ENCODE results near the gene RHOBTB3.

Gene RHOBTB3

DNA sequence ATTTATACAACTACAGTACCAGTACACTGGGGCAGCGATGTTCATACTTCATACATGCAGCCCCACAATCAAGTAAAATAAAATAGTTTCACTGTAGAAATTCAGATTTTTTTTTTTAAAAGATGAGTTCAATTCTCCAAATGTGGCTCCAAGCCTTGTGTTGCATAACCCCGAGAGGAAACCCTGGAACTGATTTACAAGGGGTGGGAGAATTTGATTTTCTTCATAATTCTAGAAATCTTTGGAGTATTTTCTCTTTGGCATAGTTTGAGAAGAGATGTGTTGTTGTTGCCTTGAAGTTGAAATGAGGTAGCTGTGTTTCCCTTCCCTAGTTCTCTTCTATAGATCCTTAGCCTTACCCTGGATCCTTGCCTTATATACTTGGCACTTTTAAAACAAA is 3.1 kb downstream of the RHOBTB3 start:
- no peaks in the 10 kb centered on the region for H3K27me3 ChIP-seq (ENCODE audit: insufficient read depth, low read length)
- H3K4me3 ChIP-seq (ENCODE audit: low read depth, low read length): peak overlapping the region; percentile 94
- H3K4me1 ChIP-seq (ENCODE audit: control insufficient read depth, insufficient read depth, low read length, unreplicated experiment): peaks cover 35% of the 10 kb centered on the region
- H3K36me3 ChIP-seq (ENCODE audit: insufficient read depth, low read length): peaks cover 24% of the 10 kb centered on the region
- peaks cover 72% of the 10 kb centered on the region for H3K79me2 ChIP-seq (ENCODE audit: control insufficient read depth, insufficient read depth, low read length, unreplicated experiment)
- peak overlapping the region; percentile 73 for H3K27ac ChIP-seq (ENCODE audit: low read depth, low read length)
- no peak overlapping the region for H2AFZ ChIP-seq (ENCODE audit: low read length, unreplicated experiment)

DNA sequence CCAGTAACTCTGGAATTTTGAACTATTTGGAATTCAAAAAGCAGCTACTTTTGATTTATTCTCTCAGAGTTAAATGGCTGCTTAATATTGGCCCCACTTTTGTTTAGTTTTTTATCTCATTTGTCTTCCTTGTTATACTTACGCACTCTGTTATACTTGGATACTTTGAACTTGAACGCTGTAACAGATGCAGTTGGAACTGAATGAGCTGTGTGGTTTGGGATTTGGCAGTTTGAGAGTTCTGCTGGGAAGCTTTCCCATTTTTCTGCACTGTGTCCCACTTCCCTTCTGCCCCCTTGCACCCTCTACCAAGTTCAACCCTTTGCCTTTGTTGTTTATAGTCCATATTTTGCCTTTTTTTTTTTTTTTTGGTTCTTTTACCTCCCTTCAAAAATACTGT is 3.8 kb downstream of the RHOBTB3 start:
- Histone ChIP-seq H3K4me3 (ENCODE audit: low read depth, low read length) (peak overlapping the region; percentile 94), H3K4me1 (ENCODE audit: control insufficient read depth, insufficient read depth, low read length, unreplicated experiment) (peaks cover 29% of the 10 kb centered on the region)

DNA sequence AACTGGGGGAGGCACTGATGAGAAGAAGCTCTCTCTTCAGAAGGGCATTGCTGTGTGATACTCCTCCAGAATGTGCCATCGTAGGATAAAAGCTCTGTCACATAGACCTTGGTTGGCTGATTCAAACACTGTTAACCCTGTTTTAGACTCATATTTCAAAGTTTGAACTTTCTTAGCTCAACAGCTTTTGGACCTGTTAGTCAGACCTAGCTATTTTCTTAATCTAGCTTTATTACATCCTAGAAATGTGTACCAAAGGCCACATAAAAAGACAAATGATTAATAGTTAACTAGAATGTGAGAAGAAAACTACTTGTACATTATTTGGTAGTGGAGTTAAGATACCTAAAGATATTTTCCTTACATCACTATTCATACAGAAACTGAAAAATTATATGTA is 4.3 kb downstream of the RHOBTB3 start:
- peak overlapping the region; percentile 4; the same call in 1 of the 2 replicates for H3K27ac ChIP-seq (ENCODE audit: low read depth, low read length)
- peaks cover 25% of the 10 kb centered on the region for H3K36me3 ChIP-seq (ENCODE audit: insufficient read depth, low read length)
- H3K4me1 ChIP-seq (ENCODE audit: control insufficient read depth, insufficient read depth, low read length, unreplicated experiment): peaks cover 27% of the 10 kb centered on the region
- H3K27me3 ChIP-seq (ENCODE audit: insufficient read depth, low read length): no peaks in the 10 kb centered on the region
- H3K4me3 ChIP-seq (ENCODE audit: low read depth, low read length): peak overlapping the region; percentile 94
- H3K79me2 ChIP-seq (ENCODE audit: control insufficient read depth, insufficient read depth, low read length, unreplicated experiment): peaks cover 74% of the 10 kb centered on the region
- H2AFZ ChIP-seq (ENCODE audit: low read length, unreplicated experiment): no peak overlapping the region

More for the DNA sequence above, 3.8 kb downstream of the RHOBTB3 start:
- H3K27me3 ChIP-seq (ENCODE audit: insufficient read depth, low read length): no peaks in the 10 kb centered on the region
- H3K79me2 ChIP-seq (ENCODE audit: control insufficient read depth, insufficient read depth, low read length, unreplicated experiment): peaks cover 72% of the 10 kb centered on the region
- H3K36me3 ChIP-seq (ENCODE audit: insufficient read depth, low read length): peaks cover 25% of the 10 kb centered on the region
- no peak overlapping the region for H2AFZ ChIP-seq (ENCODE audit: low read length, unreplicated experiment)
- H3K27ac ChIP-seq (ENCODE audit: low read depth, low read length): peak overlapping the region; percentile 73

DNA sequence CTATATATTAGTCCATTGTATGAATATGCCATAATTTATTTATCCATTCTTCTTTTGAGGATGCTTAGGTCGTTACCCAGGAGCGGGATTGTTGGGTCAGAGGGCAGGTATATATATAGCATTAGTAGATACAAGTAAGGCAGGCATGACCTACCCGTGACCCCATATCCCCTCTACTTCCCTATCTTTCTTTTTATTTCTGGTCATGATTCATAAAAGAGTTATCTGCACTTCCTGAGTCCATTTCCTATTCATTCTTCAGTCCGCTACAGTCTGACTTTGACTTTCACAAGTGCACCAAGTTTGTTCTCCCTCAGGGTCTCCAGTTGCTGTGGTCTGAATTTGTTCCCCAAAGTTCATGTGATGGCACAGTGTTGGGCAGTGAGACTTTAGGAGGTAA is 6.9 kb downstream of the RHOBTB3 start:
- Histone ChIP-seq H3K27me3 (ENCODE audit: insufficient read depth, low read length) (no peaks in the 10 kb centered on the region), H3K79me2 (ENCODE audit: control insufficient read depth, insufficient read depth, low read length, unreplicated experiment) (peaks cover 65% of the 10 kb centered on the region), H2AFZ (ENCODE audit: low read length, unreplicated experiment) (no peak overlapping the region), H3K4me1 (ENCODE audit: control insufficient read depth, insufficient read depth, low read length, unreplicated experiment) (peaks cover 27% of the 10 kb centered on the region), H3K4me3 (ENCODE audit: low read depth, low read length) (no peak overlapping the region), H3K36me3 (ENCODE audit: insufficient read depth, low read length) (peaks cover 25% of the 10 kb centered on the region), H3K27ac (ENCODE audit: low read depth, low read length) (no peak overlapping the region)

DNA sequence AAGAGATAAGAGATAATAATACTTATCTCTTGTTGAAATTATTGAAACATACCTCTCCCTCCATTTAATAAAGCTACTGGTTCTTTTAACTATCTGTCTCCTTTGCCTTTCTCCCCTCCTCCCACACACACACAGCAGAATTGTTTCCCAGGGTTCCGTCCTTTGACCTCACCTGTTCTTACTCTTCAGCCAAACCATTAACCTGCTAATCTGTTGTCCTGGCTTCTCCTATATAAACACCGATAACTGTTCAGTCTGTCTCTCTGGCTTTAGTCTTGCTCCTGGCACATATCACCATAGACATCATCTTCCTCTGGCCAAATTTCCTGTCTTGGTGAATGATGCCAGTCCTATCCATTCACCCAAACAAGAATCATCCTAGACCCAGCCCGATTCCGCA is 7.7 kb downstream of the RHOBTB3 start:
- no peak overlapping the region for H3K27ac ChIP-seq (ENCODE audit: low read depth, low read length)
- peaks cover 62% of the 10 kb centered on the region for H3K79me2 ChIP-seq (ENCODE audit: control insufficient read depth, insufficient read depth, low read length, unreplicated experiment)
- peaks cover 25% of the 10 kb centered on the region for H3K36me3 ChIP-seq (ENCODE audit: insufficient read depth, low read length)
- no peak overlapping the region for H2AFZ ChIP-seq (ENCODE audit: low read length, unreplicated experiment)
- H3K4me1 ChIP-seq (ENCODE audit: control insufficient read depth, insufficient read depth, low read length, unreplicated experiment): peaks cover 27% of the 10 kb centered on the region
- H3K4me3 ChIP-seq (ENCODE audit: low read depth, low read length): no peak overlapping the region
- H3K27me3 ChIP-seq (ENCODE audit: insufficient read depth, low read length): no peaks in the 10 kb centered on the region

DNA sequence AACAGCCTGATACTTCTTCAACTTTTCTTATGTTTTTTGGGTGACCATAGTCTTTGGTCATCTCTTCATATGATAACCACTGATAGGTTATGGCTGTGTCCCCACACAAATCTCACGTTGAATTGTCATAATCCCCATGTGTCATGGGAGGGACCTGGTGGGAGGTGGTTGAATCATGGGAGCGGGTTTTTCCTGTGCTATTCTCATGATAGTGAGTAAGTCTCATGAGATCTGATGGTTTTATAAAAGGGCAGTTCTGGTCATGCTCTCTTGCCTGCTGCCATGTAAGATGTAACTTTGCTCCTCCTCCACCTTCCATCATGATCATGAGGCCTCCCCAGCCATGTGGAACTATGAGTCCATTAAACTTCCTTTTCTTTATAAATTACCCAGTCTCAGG is 8.7 kb downstream of the RHOBTB3 start:
- Histone ChIP-seq H3K27ac (ENCODE audit: low read depth, low read length) (no peak overlapping the region), H3K36me3 (ENCODE audit: insufficient read depth, low read length) (peaks cover 28% of the 10 kb centered on the region), H3K27me3 (ENCODE audit: insufficient read depth, low read length) (no peaks in the 10 kb centered on the region), H3K4me3 (ENCODE audit: low read depth, low read length) (no peak overlapping the region), H2AFZ (ENCODE audit: low read length, unreplicated experiment) (no peak overlapping the region), H3K79me2 (ENCODE audit: control insufficient read depth, insufficient read depth, low read length, unreplicated experiment) (peaks cover 52% of the 10 kb centered on the region), H3K4me1 (ENCODE audit: control insufficient read depth, insufficient read depth, low read length, unreplicated experiment) (peaks cover 27% of the 10 kb centered on the region)

DNA sequence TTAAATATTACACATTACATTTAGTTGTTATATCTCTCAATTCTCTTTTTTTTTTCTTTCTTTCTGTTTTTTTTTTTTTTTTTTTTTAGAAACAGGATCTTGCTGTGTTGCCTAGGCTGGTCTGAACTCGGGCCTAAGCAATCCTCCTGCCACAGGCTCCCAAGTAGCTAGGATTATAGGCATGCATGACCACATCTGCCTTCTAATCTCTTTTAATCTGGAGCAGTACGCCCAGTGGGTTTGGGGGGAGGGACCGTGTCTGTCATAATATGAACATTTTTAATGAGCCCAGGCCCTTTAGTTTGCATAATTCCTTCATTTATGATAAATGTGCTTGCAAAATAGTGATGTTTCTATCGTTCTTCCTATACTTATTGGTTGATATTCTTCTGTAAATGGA is 10.3 kb downstream of the RHOBTB3 start:
- Histone ChIP-seq H3K4me1 (ENCODE audit: control insufficient read depth, insufficient read depth, low read length, unreplicated experiment) (peaks cover 14% of the 10 kb centered on the region), H2AFZ (ENCODE audit: low read length, unreplicated experiment) (no peak overlapping the region), H3K36me3 (ENCODE audit: insufficient read depth, low read length) (peaks cover 41% of the 10 kb centered on the region)

DNA sequence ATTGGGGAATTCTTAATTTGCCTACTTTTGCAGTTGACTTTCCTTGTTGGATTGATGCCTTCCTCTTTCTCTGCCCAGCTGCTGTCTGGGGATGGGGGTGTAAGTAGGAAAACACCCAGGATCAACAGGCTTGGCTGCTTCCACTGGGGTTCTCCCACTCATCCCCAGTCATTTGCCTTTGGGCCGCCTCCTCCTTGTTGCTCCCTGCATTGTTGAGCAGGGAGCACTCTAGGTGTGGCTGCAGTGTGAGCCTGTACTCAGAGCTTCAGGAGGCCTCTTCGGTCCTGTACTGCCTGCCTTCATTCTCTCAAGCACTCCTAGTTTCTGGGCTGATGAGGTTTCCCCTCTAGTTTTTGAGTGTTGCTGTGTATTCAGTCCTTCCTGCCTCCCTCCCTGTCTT is 12.1 kb downstream of the RHOBTB3 start:
- Histone ChIP-seq H3K27ac (ENCODE audit: low read depth, low read length) (no peak overlapping the region), H3K4me1 (ENCODE audit: control insufficient read depth, insufficient read depth, low read length, unreplicated experiment) (peaks cover 12% of the 10 kb centered on the region), H3K79me2 (ENCODE audit: control insufficient read depth, insufficient read depth, low read length, unreplicated experiment) (peaks cover 37% of the 10 kb centered on the region), H3K27me3 (ENCODE audit: insufficient read depth, low read length) (no peaks in the 10 kb centered on the region), H3K36me3 (ENCODE audit: insufficient read depth, low read length) (peaks cover 37% of the 10 kb centered on the region), H2AFZ (ENCODE audit: low read length, unreplicated experiment) (no peak overlapping the region), H3K4me3 (ENCODE audit: low read depth, low read length) (no peak overlapping the region)

More for the DNA sequence above, 10.3 kb downstream of the RHOBTB3 start:
- Histone ChIP-seq H3K27me3 (ENCODE audit: insufficient read depth, low read length) (no peaks in the 10 kb centered on the region), H3K79me2 (ENCODE audit: control insufficient read depth, insufficient read depth, low read length, unreplicated experiment) (peaks cover 36% of the 10 kb centered on the region), H3K4me3 (ENCODE audit: low read depth, low read length) (no peak overlapping the region), H3K27ac (ENCODE audit: low read depth, low read length) (no peak overlapping the region)

DNA sequence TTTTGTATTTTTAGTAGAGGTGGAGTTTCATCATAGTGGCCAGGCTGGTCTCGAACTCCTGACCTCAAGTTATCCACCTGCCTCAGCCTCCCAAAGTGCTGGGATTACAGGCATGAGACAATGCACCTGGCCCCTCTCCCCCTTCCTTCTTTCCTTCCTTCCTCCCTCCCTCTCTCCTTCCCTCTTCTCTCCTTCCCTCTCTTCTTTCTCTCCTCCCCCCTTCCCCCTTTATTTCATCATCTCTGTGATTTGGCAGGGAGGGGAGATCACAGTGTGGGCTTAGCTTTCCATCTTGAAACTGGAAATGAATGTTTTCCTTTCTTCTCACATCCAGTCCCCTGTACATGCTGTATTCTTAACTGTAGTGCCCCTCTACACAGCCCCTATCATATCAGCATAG is 12.7 kb downstream of the RHOBTB3 start:
- Histone ChIP-seq H3K36me3 (ENCODE audit: insufficient read depth, low read length) (peaks cover 34% of the 10 kb centered on the region), H2AFZ (ENCODE audit: low read length, unreplicated experiment) (no peak overlapping the region)

DNA sequence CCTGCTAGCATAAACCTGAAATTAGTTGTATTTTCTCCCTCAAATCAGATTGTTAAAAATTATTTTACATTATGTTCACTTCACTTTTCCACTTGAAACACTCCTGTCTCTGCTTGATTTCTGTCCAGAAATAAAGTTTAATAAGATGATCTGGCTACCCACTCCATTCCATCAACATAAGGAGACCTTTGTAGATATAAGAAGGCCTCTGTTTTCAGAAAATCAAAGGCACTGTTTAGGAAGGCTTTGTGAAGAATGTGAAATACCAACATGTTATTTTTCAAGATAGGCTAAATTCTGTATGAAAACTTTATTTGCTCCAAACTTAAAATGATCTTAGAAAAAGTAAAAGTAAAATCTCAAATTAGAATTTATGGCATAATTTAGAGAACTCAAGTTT is 15.1 kb downstream of the RHOBTB3 start:
- no peak overlapping the region for H3K27ac ChIP-seq (ENCODE audit: low read depth, low read length)
- H2AFZ ChIP-seq (ENCODE audit: low read length, unreplicated experiment): no peak overlapping the region
- H3K36me3 ChIP-seq (ENCODE audit: insufficient read depth, low read length): peaks cover 51% of the 10 kb centered on the region
- peaks cover 43% of the 10 kb centered on the region for H3K79me2 ChIP-seq (ENCODE audit: control insufficient read depth, insufficient read depth, low read length, unreplicated experiment)
- no peak overlapping the region for H3K4me3 ChIP-seq (ENCODE audit: low read depth, low read length)
- no peaks in the 10 kb centered on the region for H3K27me3 ChIP-seq (ENCODE audit: insufficient read depth, low read length)
- peaks cover 10% of the 10 kb centered on the region for H3K4me1 ChIP-seq (ENCODE audit: control insufficient read depth, insufficient read depth, low read length, unreplicated experiment)

More for the DNA sequence above, 12.7 kb downstream of the RHOBTB3 start:
- no peaks in the 10 kb centered on the region for H3K27me3 ChIP-seq (ENCODE audit: insufficient read depth, low read length)
- H3K79me2 ChIP-seq (ENCODE audit: control insufficient read depth, insufficient read depth, low read length, unreplicated experiment): peaks cover 34% of the 10 kb centered on the region
- peaks cover 10% of the 10 kb centered on the region for H3K4me1 ChIP-seq (ENCODE audit: control insufficient read depth, insufficient read depth, low read length, unreplicated experiment)
- no peak overlapping the region for H3K4me3 ChIP-seq (ENCODE audit: low read depth, low read length)
- no peak overlapping the region for H3K27ac ChIP-seq (ENCODE audit: low read depth, low read length)

DNA sequence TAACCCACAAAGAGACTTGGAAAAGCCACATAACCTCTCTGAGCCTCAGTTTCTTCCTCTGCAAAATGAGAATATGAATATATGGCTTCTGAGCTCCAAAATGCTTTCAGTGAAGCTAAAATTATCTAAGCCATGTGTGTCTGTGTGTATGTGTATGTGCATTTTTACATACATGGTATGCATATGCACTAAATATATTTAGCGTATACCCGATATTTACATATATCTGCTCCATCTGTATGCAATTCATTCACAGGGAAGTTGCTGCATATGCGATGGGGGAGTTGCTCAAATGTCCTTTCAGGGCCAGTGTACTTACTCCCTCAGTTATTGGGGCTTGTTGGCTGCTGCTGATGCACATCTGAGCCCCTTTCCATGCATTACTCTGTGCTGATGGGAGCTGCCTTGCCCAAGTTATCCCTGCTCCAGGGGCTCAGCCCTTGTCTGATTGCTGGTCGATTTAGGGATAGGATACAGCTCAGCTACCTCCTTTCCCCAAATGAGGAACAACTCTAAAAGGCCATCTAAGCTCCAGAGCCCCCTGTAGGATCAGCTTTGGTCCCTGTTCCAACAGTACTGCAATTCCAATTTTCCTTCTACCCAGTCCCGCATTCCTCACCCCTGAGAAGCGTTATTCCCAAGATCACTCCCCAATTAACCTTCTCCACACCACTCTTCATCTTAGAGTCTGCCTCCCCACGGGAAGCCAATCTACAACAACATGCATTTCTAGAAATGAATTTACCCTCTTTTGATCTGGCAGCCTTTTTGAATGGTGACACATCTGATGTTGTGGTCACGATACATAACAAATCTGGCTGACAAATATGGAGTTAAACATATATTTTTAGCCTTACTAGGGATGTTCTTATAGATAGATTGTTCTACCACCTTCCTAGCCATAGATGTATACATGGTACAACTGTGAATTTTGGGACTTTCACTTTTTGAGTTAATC is 15.9 kb downstream of the RHOBTB3 start:
- peaks cover 10% of the 10 kb centered on the region for H3K4me1 ChIP-seq (ENCODE audit: control insufficient read depth, insufficient read depth, low read length, unreplicated experiment)
- H3K79me2 ChIP-seq (ENCODE audit: control insufficient read depth, insufficient read depth, low read length, unreplicated experiment): peaks cover 39% of the 10 kb centered on the region
- peaks cover 57% of the 10 kb centered on the region for H3K36me3 ChIP-seq (ENCODE audit: insufficient read depth, low read length)
- H3K4me3 ChIP-seq (ENCODE audit: low read depth, low read length): no peak overlapping the region
- H2AFZ ChIP-seq (ENCODE audit: low read length, unreplicated experiment): no peak overlapping the region
- no peak overlapping the region for H3K27ac ChIP-seq (ENCODE audit: low read depth, low read length)
- no peaks in the 10 kb centered on the region for H3K27me3 ChIP-seq (ENCODE audit: insufficient read depth, low read length)
